Adrenal gland (tissue), 12 donors: Measurements from ENCODE around the gene PRICKLE1. TPM values are rescaled to one million over a fixed set of nuclear protein-coding genes. Genes with fewer than 3 reads are reported as not detected.

Source experiments
- DNase-seq, 7 donors: peaks; one replicate each; pipeline ENCODE4 v3.0.0-alpha.2; 2019 to 2020
- H3K27ac ChIP-seq, 5 donors: fragments of 200-600 bp; sonication (generic) in 4 of 5; 1 replicate in 3 of 5; 2 replicates in 2 of 5; pipeline versions ENCODE4 v1.5.1 to v1.8.0; 2016 to 2020; ENCODE audit warnings: mild to moderate bottlenecking in 1 of 5
- H3K27me3 ChIP-seq: fragments of 200-600 bp; 2 replicates; pipeline ENCODE4 v1.8.0; 2021
- H3K36me3 ChIP-seq, 2 donors: fragments of 200-600 bp; replicated peaks in 1 of 2; 1 replicate in 1 of 2; 2 replicates in 1 of 2; pipeline versions ENCODE4 v1.5.1 to v1.8.0; 2018 to 2022
- H3K4me1 ChIP-seq, 2 donors: fragments of 200-600 bp; replicated peaks in 1 of 2; 1 replicate in 1 of 2; 2 replicates in 1 of 2; pipeline versions ENCODE4 v1.5.1 to v1.8.0; 2018 to 2021
- H3K4me3 ChIP-seq, 4 donors: fragments of 200-600 bp; sonication (generic) in 3 of 4; one replicate each; pipeline ENCODE4 v1.5.1; 2016 to 2018
- H3K9me3 ChIP-seq, 3 donors: fragments of 200-600 bp; sonication (generic) in 1 of 3; replicated peaks in 1 of 3; 1 replicate in 2 of 3; 2 replicates in 1 of 3; pipeline versions ENCODE4 v1.5.1 to v1.8.0; 2016 to 2021
- CTCF ChIP-seq, 6 experiments: fragments of 450-650 bp in 4 of 6; fragments of 200-600 bp in 2 of 6; sonication (generic) in 1 of 6; IDR thresholded peaks; 1 replicate in 5 of 6; 2 replicates in 1 of 6; pipeline versions ENCODE4 v1.5.1 to v1.8.0; 2016 to 2021; ENCODE audit warnings: antibody characterized with exemption in 6 of 6, mild to moderate bottlenecking in 2 of 6, moderate library complexity in 1 of 6
- POLR2A ChIP-seq, 2 donors: fragments of 450-650 bp; IDR thresholded peaks; one replicate each; pipeline ENCODE4 v1.6.1; 2017; ENCODE audit warnings: antibody characterized with exemption in 2 of 2, mild to moderate bottlenecking in 2 of 2, moderate library complexity in 1 of 2
- WGBS, 4 donors: extraction: QIAGEN DNeasy Blood & Tissue Kit in 2 of 4; methylation state at CpG; one replicate each; pipeline versions ENCODE4 v1.1.5 to v1.1.7; 2013 to 2017; 5-methylcytosine and 5-hydroxymethylcytosine counted together
- intact Hi-C, 2 donors: fragments of 100-400 bp; cut with DNase I; formaldehyde crosslinking; loops; one replicate each; pipeline versions ENCODE4 v1.14.1 to v1.15.0; 2022 to 2023
- polyA plus RNA-seq, 3 donors: library from polyadenylated mRNA; stranded (reverse); fragments of 200-250 nt in 2 of 3; fragments of 350-450 nt in 1 of 3; fragmentation: Illumina TruSeq in 1 of 3; extraction: RNeasy Lipid Tissue Mini Kit (QIAGEN cat#74804) in 1 of 3; gene quantifications; one replicate each; pipeline ENCODE4 v1.2.3, GENCODE V29; 2013 to 2014
- total RNA-seq, 9 donors: library from RNA; depleted of rRNA in 4 of 9; stranded (reverse); fragments of >200 nt in 4 of 9; fragments of 120-200 nt in 1 of 9; fragmentation: NEBNext Ultra II Directional in 1 of 9; extraction: Animal tissue kit (Norgen Biotek cat#: 25700) in 1 of 9; gene quantifications; one replicate each; pipeline versions ENCODE4 v1.1.0 to v1.2.4, GENCODE V29; 2013 to 2023
- donor health status: healthy with polysubstance abuse.
- donor health status: Bipolar disorder and iron deficiency.
- donor health status: DM: yes; HTN: yes; CAD: no.
- donor health status: DM: no; HTN: no; CAD: no.
- donor health status: DM: no; HTN: no; CAD: no.
- donor health status: DM: yes; HTN: yes; CAD: no.

Gene PRICKLE1
- total and polyA plus RNA-seq, 12 donors = 1.0 to 13.2 (median 5.1) TPM

DNA sequence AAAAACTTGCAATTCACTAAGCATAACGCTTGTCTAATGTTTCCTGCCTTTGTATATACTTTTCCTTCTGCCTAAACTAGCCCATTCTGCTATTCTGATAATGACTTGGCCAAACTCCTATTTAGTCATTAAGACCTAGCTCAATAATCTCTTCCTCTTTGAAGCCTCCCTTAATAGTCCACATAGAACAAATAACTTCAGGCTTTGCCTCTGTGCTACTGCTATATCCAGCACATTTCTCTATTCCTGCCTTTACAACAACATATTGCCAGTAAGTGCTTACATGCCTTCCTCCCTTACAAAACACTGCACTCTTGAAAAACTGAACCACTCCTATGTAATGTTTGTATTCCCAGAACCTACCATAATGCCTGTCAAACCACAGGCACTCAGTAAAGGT is 13.8 kb downstream of the PRICKLE1 start:
- intact Hi-C loops = no loop called here

DNA sequence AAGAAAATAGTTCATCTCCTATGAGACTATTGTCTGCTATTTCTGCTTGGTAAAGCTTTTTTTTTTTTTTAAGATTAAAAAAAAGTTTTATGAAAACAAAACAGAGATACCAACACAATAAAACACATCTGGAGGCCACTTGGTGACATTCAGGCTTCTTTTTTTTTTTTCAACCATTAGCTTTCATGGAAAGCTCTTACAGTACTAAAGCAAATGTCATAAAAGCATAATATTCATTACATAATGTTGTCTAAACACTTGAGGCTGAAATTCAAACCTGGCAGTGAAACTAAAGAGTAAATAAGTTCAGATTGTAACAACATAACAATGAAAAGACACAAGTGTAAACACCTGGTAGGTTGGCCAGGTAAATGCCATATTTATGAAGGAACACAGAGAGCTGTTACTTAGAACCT is 14.7 kb downstream of the PRICKLE1 start:
- intact Hi-C loops = no loop called here
- no peaks in the 10 kb centered on the region for H3K27me3 ChIP-seq
- no peaks in the 10 kb centered on the region for H3K9me3 ChIP-seq
- TF ChIP-seq CTCF (IDR thresholded peaks at IDR 0.05) (no peak), POLR2A (IDR thresholded peaks at IDR 0.05) (no peak)
- no peak overlapping the region for H3K27ac ChIP-seq
- H3K36me3 ChIP-seq = no peaks in the 10 kb centered on the region
- no peak overlapping the region for H3K4me3 ChIP-seq
- DNase-seq = no peak
- H3K4me1 ChIP-seq = no peaks in the 10 kb centered on the region

More for the DNA sequence above, 13.8 kb downstream of the PRICKLE1 start:
- no peaks in the 10 kb centered on the region for H3K36me3 ChIP-seq
- no peak for DNase-seq
- H3K9me3 ChIP-seq = no peaks in the 10 kb centered on the region
- H3K4me1 ChIP-seq = no peaks in the 10 kb centered on the region
- TF ChIP-seq CTCF (IDR thresholded peaks at IDR 0.05) = no peak
- no peak for TF ChIP-seq POLR2A (IDR thresholded peaks at IDR 0.05)
- H3K27me3 ChIP-seq = no peaks in the 10 kb centered on the region
- H3K4me3 ChIP-seq = no peak overlapping the region
- 59 to 66% (median 61%) methylated on average over 1 of the region's 1 CpG for WGBS, 4 donors
- no peak overlapping the region for H3K27ac ChIP-seq

- intact Hi-C loops = no loop called here
- Histone ChIP-seq H3K27ac (no peak overlapping the region), H3K27me3 (no peaks in the 10 kb centered on the region), H3K4me3 (no peak overlapping the region), H3K4me1 (peaks cover 0 to 4% of the 10 kb centered on the region in 2 donors), H3K9me3 (no peaks in the 10 kb centered on the region), H3K36me3 (no peaks in the 10 kb centered on the region)
- WGBS, 4 donors = 89 to 100% (median 95%) methylated on average over 1 to 2 of the region's 2 CpGs
- TF ChIP-seq CTCF (IDR thresholded peaks at IDR 0.05) = no peak
- no peak for TF ChIP-seq POLR2A (IDR thresholded peaks at IDR 0.05)
- DNase-seq = no peak
Observed at GRCh38 chr12:42571327-42572009, 18.1 kb downstream of the PRICKLE1 start.

DNA sequence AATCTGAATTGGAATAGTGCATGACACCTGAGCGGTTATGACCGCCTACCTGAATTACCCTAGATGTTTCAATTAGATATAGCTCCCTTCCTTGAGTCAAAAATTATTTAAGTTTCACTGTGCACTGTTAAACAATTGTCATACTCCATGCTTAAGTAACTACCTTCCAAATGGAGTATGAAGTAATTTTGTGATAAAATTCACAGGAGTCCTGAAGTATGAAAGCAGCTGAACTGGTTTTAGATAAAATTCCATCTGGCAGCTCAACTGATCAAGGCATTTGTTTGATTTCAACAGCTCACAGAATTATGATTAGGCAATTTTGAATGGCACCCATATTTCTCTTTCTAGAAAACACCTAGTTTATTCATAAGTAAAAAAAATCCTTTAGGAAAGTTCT is 19.5 kb downstream of the PRICKLE1 start:
- no peak overlapping the region for H3K4me3 ChIP-seq
- no peak overlapping the region for H3K27ac ChIP-seq
- WGBS, 4 donors = 63 to 71% (median 68%) methylated on average over 2 of the region's 2 CpGs
- intact Hi-C loops = no loop called here
- no peak for DNase-seq
- H3K4me1 ChIP-seq = peaks cover 0 to 4% of the 10 kb centered on the region in 2 donors
- no peaks in the 10 kb centered on the region for H3K36me3 ChIP-seq
- TF ChIP-seq POLR2A (IDR thresholded peaks at IDR 0.05) = no peak
- no peak for TF ChIP-seq CTCF (IDR thresholded peaks at IDR 0.05)
- H3K27me3 ChIP-seq = no peaks in the 10 kb centered on the region
- no peaks in the 10 kb centered on the region for H3K9me3 ChIP-seq
